Ishikawa (cell line): ENCODE results near the gene FAM171A1.
A peak's percentile ranks its signal among the peaks of the same experiment; 100 is the strongest.

Experiments used
- CEBPB ChIP-seq: IDR thresholded peaks from 2 replicates; pipeline ENCODE4 v1.6.1; 2012
- CREB1 ChIP-seq: IDR thresholded peaks from 2 replicates; pipeline ENCODE4 v1.6.1; 2012; ENCODE audit warnings: low read depth
- EGR1 ChIP-seq: IDR thresholded peaks from 2 replicates; pipeline ENCODE4 v1.6.1; 2012
- EP300 ChIP-seq: IDR thresholded peaks from 2 replicates; pipeline ENCODE4 v1.6.1; 2012; ENCODE audit warnings: borderline replicate concordance
- FOXM1 ChIP-seq: IDR thresholded peaks from 2 replicates; pipeline ENCODE4 v1.6.1; 2012; ENCODE audit warnings: low read depth, borderline replicate concordance
- NFIC ChIP-seq: IDR thresholded peaks from 2 replicates; pipeline ENCODE4 v1.6.1; 2012
- RAD21 ChIP-seq: IDR thresholded peaks from 2 replicates; pipeline ENCODE4 v1.6.1; 2012; ENCODE audit warnings: low read depth
- TAF1 ChIP-seq: IDR thresholded peaks from 2 replicates; pipeline ENCODE4 v1.6.1; 2012; ENCODE audit warnings: low read depth, mild to moderate bottlenecking
- TCF12 ChIP-seq: IDR thresholded peaks from 2 replicates; pipeline ENCODE4 v1.6.1; 2012; ENCODE audit warnings: low read depth
- TEAD4 ChIP-seq: IDR thresholded peaks from 2 replicates; pipeline ENCODE4 v1.6.1; 2012
- YY1 ChIP-seq: IDR thresholded peaks from 2 replicates; pipeline ENCODE4 v1.6.1; 2012; ENCODE audit warnings: low read depth
- ZBTB7A ChIP-seq: IDR thresholded peaks from 2 replicates; pipeline ENCODE4 v1.6.1; 2012; ENCODE audit warnings: low read depth
- TF ChIP-seq, protein P1 (sequence below): IDR thresholded peaks from 2 replicates; pipeline ENCODE4 v1.6.1; 2012; ENCODE audit warnings: low read depth, mild to moderate bottlenecking
- TF ChIP-seq, protein P2 (sequence below): IDR thresholded peaks from 2 replicates; pipeline ENCODE4 v1.6.1; 2012
- TF ChIP-seq, protein P3 (sequence below): IDR thresholded peaks from 2 replicates; pipeline ENCODE4 v1.6.1; 2012

FAM171A1 gene

DNA sequence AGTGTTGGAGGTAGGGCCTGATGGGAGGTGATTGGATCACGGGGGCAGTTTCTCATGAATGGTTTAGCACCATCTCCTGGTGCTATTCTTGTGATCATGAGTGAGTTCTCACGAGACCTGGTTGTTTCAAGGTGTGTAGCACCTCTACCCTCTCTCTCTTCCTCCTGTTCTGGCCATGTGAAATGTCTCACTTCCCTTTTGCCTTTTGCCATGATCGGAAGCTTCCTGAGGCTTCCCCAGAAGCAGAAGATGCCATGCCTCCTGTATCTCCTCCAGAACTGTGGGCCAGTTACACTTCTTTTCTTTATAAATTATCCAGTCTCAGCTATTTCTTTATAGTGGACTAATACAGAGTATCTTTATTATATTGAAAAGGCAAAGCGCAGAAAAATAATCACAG lies 90.1 kb downstream of the FAM171A1 start:
- TF ChIP-seq CREB1, result no peak
- TF ChIP-seq, protein P1, sequence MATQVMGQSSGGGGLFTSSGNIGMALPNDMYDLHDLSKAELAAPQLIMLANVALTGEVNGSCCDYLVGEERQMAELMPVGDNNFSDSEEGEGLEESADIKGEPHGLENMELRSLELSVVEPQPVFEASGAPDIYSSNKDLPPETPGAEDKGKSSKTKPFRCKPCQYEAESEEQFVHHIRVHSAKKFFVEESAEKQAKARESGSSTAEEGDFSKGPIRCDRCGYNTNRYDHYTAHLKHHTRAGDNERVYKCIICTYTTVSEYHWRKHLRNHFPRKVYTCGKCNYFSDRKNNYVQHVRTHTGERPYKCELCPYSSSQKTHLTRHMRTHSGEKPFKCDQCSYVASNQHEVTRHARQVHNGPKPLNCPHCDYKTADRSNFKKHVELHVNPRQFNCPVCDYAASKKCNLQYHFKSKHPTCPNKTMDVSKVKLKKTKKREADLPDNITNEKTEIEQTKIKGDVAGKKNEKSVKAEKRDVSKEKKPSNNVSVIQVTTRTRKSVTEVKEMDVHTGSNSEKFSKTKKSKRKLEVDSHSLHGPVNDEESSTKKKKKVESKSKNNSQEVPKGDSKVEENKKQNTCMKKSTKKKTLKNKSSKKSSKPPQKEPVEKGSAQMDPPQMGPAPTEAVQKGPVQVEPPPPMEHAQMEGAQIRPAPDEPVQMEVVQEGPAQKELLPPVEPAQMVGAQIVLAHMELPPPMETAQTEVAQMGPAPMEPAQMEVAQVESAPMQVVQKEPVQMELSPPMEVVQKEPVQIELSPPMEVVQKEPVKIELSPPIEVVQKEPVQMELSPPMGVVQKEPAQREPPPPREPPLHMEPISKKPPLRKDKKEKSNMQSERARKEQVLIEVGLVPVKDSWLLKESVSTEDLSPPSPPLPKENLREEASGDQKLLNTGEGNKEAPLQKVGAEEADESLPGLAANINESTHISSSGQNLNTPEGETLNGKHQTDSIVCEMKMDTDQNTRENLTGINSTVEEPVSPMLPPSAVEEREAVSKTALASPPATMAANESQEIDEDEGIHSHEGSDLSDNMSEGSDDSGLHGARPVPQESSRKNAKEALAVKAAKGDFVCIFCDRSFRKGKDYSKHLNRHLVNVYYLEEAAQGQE, result no peak
- TF ChIP-seq ZBTB7A, result no peak
- no peak for TF ChIP-seq RAD21
- no peak for TF ChIP-seq NFIC
- no peak for TF ChIP-seq CEBPB
- TF ChIP-seq TEAD4, result no peak
- no peak for TF ChIP-seq TAF1
- no peak for TF ChIP-seq EP300
- no peak for TF ChIP-seq YY1
- TF ChIP-seq EGR1, result no peak

DNA sequence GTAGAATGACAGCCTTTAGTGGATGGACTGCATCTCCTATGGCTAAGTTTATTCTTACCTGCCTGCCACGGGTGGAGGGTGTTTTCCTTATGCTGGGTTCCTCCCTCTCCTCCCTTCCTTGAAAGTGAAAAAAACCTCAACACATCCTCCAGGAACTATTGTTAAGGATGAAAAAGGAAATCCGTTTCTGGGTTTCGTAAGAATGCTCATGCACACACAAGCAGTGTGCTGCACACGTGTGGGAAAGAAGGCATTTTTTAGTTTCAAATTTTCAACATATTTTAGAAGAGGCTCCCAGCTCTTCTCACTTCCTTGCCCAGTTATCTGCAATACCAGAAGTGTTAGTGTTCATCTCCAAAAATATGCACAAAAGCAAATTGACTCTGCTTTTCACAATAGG lies 90.6 kb downstream of the FAM171A1 start:
- TF ChIP-seq TCF12 (no peak), TAF1 (no peak), EGR1 (no peak), YY1 (no peak), FOXM1 (no peak), ZBTB7A (no peak), RAD21 (no peak)
- TF ChIP-seq, protein P1, result no peak

DNA sequence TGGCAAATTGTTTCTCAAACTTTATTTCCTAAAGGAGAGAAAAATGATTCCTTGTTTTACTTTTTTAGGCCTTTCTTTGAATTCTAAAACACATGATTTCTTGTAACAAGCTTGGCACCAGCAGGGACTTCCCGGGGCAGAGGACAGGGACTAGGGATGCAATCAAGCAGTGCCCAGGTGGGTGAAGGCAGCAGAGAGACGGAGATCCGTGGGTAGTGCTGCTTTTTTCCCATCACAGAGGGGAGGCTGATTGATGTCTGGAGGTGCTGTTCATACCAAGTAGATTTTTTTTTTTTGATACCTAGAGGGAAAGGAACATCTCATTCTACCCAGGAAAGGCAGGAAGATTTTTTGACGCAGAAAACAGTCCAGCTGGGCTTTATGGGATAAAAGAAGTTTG lies 91.9 kb downstream of the FAM171A1 start:
- TF ChIP-seq CREB1 (no peak), FOXM1 (no peak), YY1 (no peak), ZBTB7A (no peak), EP300 (no peak)
- TF ChIP-seq, protein P2, sequence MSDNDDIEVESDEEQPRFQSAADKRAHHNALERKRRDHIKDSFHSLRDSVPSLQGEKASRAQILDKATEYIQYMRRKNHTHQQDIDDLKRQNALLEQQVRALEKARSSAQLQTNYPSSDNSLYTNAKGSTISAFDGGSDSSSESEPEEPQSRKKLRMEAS, result no peak

DNA sequence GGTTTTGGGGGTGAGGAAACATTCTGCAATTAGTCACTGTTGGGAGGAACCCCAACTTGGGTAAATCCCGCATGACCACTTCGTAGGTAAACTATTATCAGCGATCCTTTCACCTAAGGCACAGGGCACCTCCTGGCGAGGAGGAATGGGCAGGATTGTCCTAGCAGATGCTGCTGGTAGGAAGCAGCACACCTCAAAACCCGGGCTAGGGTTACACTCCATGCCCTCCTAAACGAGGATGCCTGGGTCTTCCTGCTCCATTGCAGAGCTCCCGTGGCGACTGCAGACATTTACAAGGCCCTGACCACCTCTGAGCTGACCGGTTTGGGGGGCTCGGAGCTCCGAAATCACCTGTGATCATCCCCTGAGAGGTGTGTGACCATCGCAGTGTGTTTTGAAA lies 92.3 kb downstream of the FAM171A1 start:
- no peak for TF ChIP-seq EGR1

DNA sequence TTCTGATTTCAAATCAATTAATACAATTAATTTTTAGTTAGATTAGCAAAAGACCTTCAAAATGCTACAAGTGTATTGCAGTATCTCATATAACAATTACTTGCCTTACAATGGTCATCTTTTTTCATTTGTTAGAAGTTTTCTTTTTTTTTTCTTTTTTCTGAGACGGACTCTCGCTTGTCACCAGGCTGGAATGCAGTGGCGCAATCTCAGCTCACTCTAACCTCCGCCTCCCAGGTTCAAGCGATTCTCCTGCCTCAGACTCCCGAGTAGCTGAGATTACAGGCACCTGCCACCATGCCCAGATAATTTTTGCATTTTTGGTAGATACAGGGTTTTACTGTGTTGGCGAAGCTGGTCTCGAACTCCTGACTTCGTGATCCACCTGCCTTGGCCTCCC lies 95.0 kb downstream of the FAM171A1 start:
- TF ChIP-seq TEAD4 (peak; percentile 42; the same call in 1 of the 2 replicates), CEBPB (peak; percentile 88)

DNA sequence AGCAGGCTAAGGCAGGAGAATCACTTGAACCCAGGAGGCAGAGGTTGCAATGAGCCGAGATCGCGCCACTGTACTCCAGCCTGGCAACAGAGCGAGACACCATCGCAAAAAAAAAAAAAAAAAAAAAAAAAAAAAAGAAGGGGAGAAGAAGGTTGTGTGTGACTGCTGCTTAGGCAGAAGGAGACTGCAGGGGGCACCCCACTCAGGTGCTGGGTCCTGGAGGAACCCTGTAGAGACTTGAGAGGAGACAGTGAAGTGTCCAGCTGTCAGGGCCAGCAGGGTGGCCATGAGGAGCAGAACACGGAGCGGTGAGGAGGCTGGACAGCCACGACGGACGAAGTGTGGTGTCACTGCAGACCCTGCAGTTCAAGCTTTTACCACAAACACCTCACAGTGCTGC lies 103.6 kb downstream of the FAM171A1 start:
- TF ChIP-seq RAD21 (no peak), TEAD4 (no peak), CREB1 (no peak), TAF1 (no peak), EP300 (no peak), TCF12 (no peak), ZBTB7A (no peak), YY1 (no peak), CEBPB (no peak), FOXM1 (no peak), EGR1 (no peak)
- TF ChIP-seq, protein P3, sequence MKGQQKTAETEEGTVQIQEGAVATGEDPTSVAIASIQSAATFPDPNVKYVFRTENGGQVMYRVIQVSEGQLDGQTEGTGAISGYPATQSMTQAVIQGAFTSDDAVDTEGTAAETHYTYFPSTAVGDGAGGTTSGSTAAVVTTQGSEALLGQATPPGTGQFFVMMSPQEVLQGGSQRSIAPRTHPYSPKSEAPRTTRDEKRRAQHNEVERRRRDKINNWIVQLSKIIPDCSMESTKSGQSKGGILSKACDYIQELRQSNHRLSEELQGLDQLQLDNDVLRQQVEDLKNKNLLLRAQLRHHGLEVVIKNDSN, result no peak
- TF ChIP-seq, protein P1, result no peak
- TF ChIP-seq, protein P2, result no peak
